GM12878 (cell line): Measurements from ENCODE around the gene SMOC2.

Experiments used
- ASH2L ChIP-seq: fragments of 300-600, 200-600 bp; sonication (generic); IDR thresholded peaks from 2 replicates; pipeline ENCODE4 v1.6.1; 2017; ENCODE audit warnings: low read depth, mild to moderate bottlenecking, borderline replicate concordance
- CREB1 ChIP-seq: IDR thresholded peaks from 2 replicates; pipeline ENCODE4 v1.6.1; 2012; ENCODE audit warnings: low read depth, mild to moderate bottlenecking, inconsistent platforms
- CTCF ChIP-seq, 3 experiments: IDR thresholded peaks in 2 of 3; conservative IDR thresholded peaks in 1 of 3; 2 replicates each; pipeline ENCODE4 v1.5.1; 2011; ENCODE audit warnings: low read depth in 3 of 3, low read length in 3 of 3, mild to moderate bottlenecking in 3 of 3, control low read depth in 2 of 3, moderate library complexity in 2 of 3, inconsistent platforms in 1 of 3, mixed read lengths in 1 of 3; ENCODE audit not compliant: control insufficient read depth in 2 of 3, insufficient read depth in 1 of 3; ENCODE audit errors: extremely low read depth in 1 of 3
- FOXM1 ChIP-seq: IDR thresholded peaks from 2 replicates; pipeline ENCODE4 v1.6.1; 2012; ENCODE audit warnings: low read depth, mild to moderate bottlenecking, inconsistent platforms, low read length, moderate library complexity
- HSF1 ChIP-seq: fragments of 150-350 bp; IDR thresholded peaks from 2 replicates; pipeline ENCODE4 v1.6.1; 2014; ENCODE audit warnings: mild to moderate bottlenecking, low read depth, low read length
- PRDM15 ChIP-seq: fragments of 450-650 bp; formaldehyde crosslinking; IDR thresholded peaks from 2 replicates; pipeline ENCODE4 v1.4.0; 2020; ENCODE audit warnings: mild to moderate bottlenecking, moderate library complexity
- ZNF24 ChIP-seq: fragments of 450-650 bp; IDR thresholded peaks from 2 replicates; pipeline ENCODE4 v1.6.1; 2017; ENCODE audit warnings: antibody characterized with exemption, mild to moderate bottlenecking

- no peak for TF ChIP-seq FOXM1
- TF ChIP-seq ZNF24: no peak
- TF ChIP-seq CTCF (IDR thresholded peaks at IDR 0.05 in 2 of 3, conservative IDR thresholded peaks at IDR 0.05 in 1 of 3; ENCODE audit: control insufficient read depth in 2 of 3, extremely low read depth in 1 of 3, insufficient read depth in 1 of 3, low read depth in 3 of 3, low read length in 3 of 3): no peak
- no peak for TF ChIP-seq ASH2L
- TF ChIP-seq HSF1: no peak
- TF ChIP-seq PRDM15 (CRISPR knock-in tag): no peak
- no peak for TF ChIP-seq CREB1
These were observed 27.1 kb downstream of the SMOC2 start for GRCh38 chr6:168468045-168468444.
